HEK293 (cell line): ENCODE measurements around the gene LONP2.
"Not testable (repeated sequence)": the region's sequence is repeated elsewhere in the genome, so short reads cannot be mapped to it uniquely, and the experiment has no call there.

Experiments used
- CTCF ChIA-PET: fragments of 350-600 bp; formaldehyde crosslinking; extraction: SDS; loops from one replicate; lab custom pipeline; 2021; ENCODE audit warnings: antibody characterized with exemption; lab: Yijun Ruan, JAX
- POLR2A ChIA-PET: fragments of 300-600 bp; formaldehyde crosslinking; extraction: SDS; loops from one replicate; lab custom pipeline; 2020; ENCODE audit warnings: antibody characterized with exemption, inconsistent platforms; lab: Yijun Ruan, JAX
- H3K27ac ChIP-seq: fragments of 200-500 bp; sonication (Bioruptor generic); 2 replicates; pipeline ENCODE4 v1.5.1; 2014; ENCODE audit warnings: low read depth, low read length, control low read depth, inconsistent platforms; ENCODE audit errors: extremely low read depth
- H3K36me3 ChIP-seq, 2 experiments: fragments of 200-500 bp in 1 of 2; sonication (Bioruptor generic) in 1 of 2; 1 replicate in 1 of 2; 2 replicates in 1 of 2; pipeline ENCODE4 v1.5.1; 2014 to 2017; ENCODE audit warnings: inconsistent platforms in 2 of 2, low read length in 2 of 2; ENCODE audit not compliant: control insufficient read depth in 2 of 2, insufficient read depth in 1 of 2
- H3K4me1 ChIP-seq: fragments of 200-500 bp; sonication (Bioruptor generic); 2 replicates; pipeline ENCODE4 v1.5.1; 2014; ENCODE audit warnings: mild to moderate bottlenecking, low read length, inconsistent platforms; ENCODE audit not compliant: control insufficient read depth, insufficient read depth
- H3K4me3 ChIP-seq: 2 replicates; pipeline ENCODE4 v1.5.1; 2011; ENCODE audit warnings: low read depth, mild to moderate bottlenecking, control low read depth, low read length, moderate library complexity
- H3K9me3 ChIP-seq: fragments of 200-500 bp; sonication (Bioruptor generic); 2 replicates; pipeline ENCODE4 v1.5.1; 2014; ENCODE audit warnings: low read depth, low read length, inconsistent platforms; ENCODE audit not compliant: control insufficient read depth, insufficient read depth
- HOXC10 ChIP-seq: sonication (generic); formaldehyde crosslinking; IDR thresholded peaks from 2 replicates; pipeline ENCODE4 v1.8.1; 2023; ENCODE audit warnings: mild to moderate bottlenecking, missing genetic modification reagents
- PRDM1 ChIP-seq: fragments of 450-650 bp; formaldehyde crosslinking; IDR thresholded peaks from 2 replicates; pipeline ENCODE4; 2016; ENCODE audit warnings: missing biosample characterization, missing genetic modification characterization
- SALL2 ChIP-seq: fragments of 450-650 bp; formaldehyde crosslinking; IDR thresholded peaks from 2 replicates; pipeline ENCODE4 v1.5.0; 2017; ENCODE audit warnings: missing biosample characterization, mild to moderate bottlenecking, missing genetic modification characterization, borderline replicate concordance
- ZBTB21 ChIP-seq: fragments of 450-650 bp; formaldehyde crosslinking; IDR thresholded peaks from 2 replicates; pipeline ENCODE4 v1.5.1; 2017; ENCODE audit warnings: missing biosample characterization, missing genetic modification characterization
- ZFP3 ChIP-seq: fragments of 450-650 bp; formaldehyde crosslinking; IDR thresholded peaks from 2 replicates; pipeline ENCODE4 v1.5.1; 2016; ENCODE audit warnings: low read depth, missing biosample characterization, missing genetic modification characterization
- ZNF140 ChIP-seq: fragments of 450-650 bp; formaldehyde crosslinking; IDR thresholded peaks from 2 replicates; pipeline ENCODE4 v1.5.1; 2016; ENCODE audit warnings: missing biosample characterization, missing genetic modification characterization
- ZNF146 ChIP-seq: fragments of 450-650 bp; formaldehyde crosslinking; IDR thresholded peaks from 2 replicates; pipeline ENCODE4 v1.5.1; 2016; ENCODE audit warnings: missing biosample characterization, missing genetic modification characterization
- ZNF23 ChIP-seq: fragments of 450-650 bp; formaldehyde crosslinking; IDR thresholded peaks from 2 replicates; pipeline ENCODE4 v1.5.1; 2016; ENCODE audit warnings: missing biosample characterization, missing genetic modification characterization, borderline replicate concordance
- ZNF280D ChIP-seq: fragments of 450-650 bp; formaldehyde crosslinking; IDR thresholded peaks from 2 replicates; pipeline ENCODE4 v1.5.1; 2016; ENCODE audit warnings: missing biosample characterization, missing genetic modification characterization
- ZNF335 ChIP-seq: fragments of 450-650 bp; formaldehyde crosslinking; conservative IDR thresholded peaks from 2 replicates; pipeline ENCODE4 v1.5.1; 2016; ENCODE audit warnings: missing biosample characterization, missing genetic modification characterization
- ZNF501 ChIP-seq: fragments of 450-650 bp; formaldehyde crosslinking; IDR thresholded peaks from 2 replicates; pipeline ENCODE4 v1.5.1; 2016; ENCODE audit warnings: missing biosample characterization, missing genetic modification characterization
- ZNF580 ChIP-seq: fragments of 450-650 bp; formaldehyde crosslinking; IDR thresholded peaks from 2 replicates; pipeline ENCODE4 v1.5.1; 2016; ENCODE audit warnings: missing biosample characterization, missing genetic modification characterization
- ZNF610 ChIP-seq: fragments of 450-650 bp; formaldehyde crosslinking; IDR thresholded peaks from 2 replicates; pipeline ENCODE4 v1.5.1; 2016; ENCODE audit warnings: missing biosample characterization, missing genetic modification characterization, borderline replicate concordance
- ZNF692 ChIP-seq: fragments of 450-650 bp; formaldehyde crosslinking; IDR thresholded peaks from 2 replicates; pipeline ENCODE4 v1.5.1; 2016; ENCODE audit warnings: missing biosample characterization, missing genetic modification characterization
- ZNF701 ChIP-seq: fragments of 450-650 bp; formaldehyde crosslinking; IDR thresholded peaks from 2 replicates; pipeline ENCODE4 v1.5.1; 2016; ENCODE audit warnings: missing biosample characterization, missing genetic modification characterization

Gene LONP2

DNA sequence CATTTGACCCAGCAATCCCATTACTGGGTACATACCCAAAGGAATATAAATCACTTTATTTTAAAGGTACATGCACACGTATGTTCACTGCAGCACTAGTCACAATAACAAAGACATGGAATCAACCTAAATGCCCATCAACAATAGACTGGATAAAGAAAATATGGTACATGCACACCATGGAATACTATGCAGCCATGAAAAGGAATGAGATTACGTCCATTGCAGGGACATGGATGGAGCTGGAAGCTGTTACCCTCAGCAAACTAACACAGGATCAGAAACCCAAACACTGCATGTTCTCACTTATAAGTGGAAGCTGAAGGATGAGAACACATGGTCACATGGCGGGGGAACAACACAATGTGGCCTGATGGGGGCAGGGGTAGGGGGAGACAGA lies 4.0 kb upstream of the LONP2 start:
- H3K9me3 ChIP-seq, H3K36me3 ChIP-seq, H3K4me1 ChIP-seq, H3K27ac ChIP-seq, H3K4me3 ChIP-seq, POLR2A ChIA-PET: not testable (repeated sequence)
- CTCF ChIA-PET: interaction anchor here (0.6 kb wide), 1 partner anchor 9 kb away, joined by 5 read pairs; no protein-coding TSS in a partner anchor
- TF ChIP-seq ZNF146 (tag by site-specific recombination) (peak; percentile 97), ZNF280D (tag by site-specific recombination) (0 out of 2 replicates have a peak, but pooled peaks have one; percentile 33), ZNF580 (tag by site-specific recombination) (peak; percentile 79)

GRCh38 chr16:48244863-48245195 lies 729 bp downstream of the LONP2 start:
- H3K36me3 ChIP-seq: no peaks in the 10 kb centered on the region; a peak in 1 of 3 replicates
- H3K4me1 ChIP-seq: peaks cover 2% of the 10 kb centered on the region
- ChIA-PET POLR2A (no interaction called here), CTCF (interaction anchor here (0.5 to 0.8 kb wide), 3 partner anchors 12 to 796 kb away, joined by 3 to 5 read pairs (median 3); no protein-coding TSS in a partner anchor)
- H3K27ac ChIP-seq: peak overlapping the region; percentile 94
- H3K9me3 ChIP-seq: no peaks in the 10 kb centered on the region
- TF ChIP-seq ZNF692 (tag by site-specific recombination) (no peak), PRDM1 (tag by site-specific recombination) (peak; percentile 99), SALL2 (no peak), ZNF140 (tag by site-specific recombination) (no peak), ZNF335 (tag by site-specific recombination) (peak; percentile 35; the same call in 1 of the 2 replicates)
- H3K4me3 ChIP-seq: peak overlapping the region; percentile 82

- no peaks in the 10 kb centered on the region; a peak in 1 of 3 replicates for H3K36me3 ChIP-seq
- peaks cover 2% of the 10 kb centered on the region for H3K4me1 ChIP-seq
- CTCF ChIA-PET: no interaction called here
- H3K27ac ChIP-seq: no peak overlapping the region
- H3K9me3 ChIP-seq: no peaks in the 10 kb centered on the region
- POLR2A ChIA-PET: no interaction called here
- TF ChIP-seq ZBTB21 (tag by site-specific recombination): no peak
- no peak for TF ChIP-seq HOXC10 (CRISPR knock-in tag)
- no peak for TF ChIP-seq ZNF701 (tag by site-specific recombination)
- TF ChIP-seq ZFP3 (tag by site-specific recombination): no peak
- TF ChIP-seq ZNF692 (tag by site-specific recombination): no peak
- no peak for TF ChIP-seq ZNF23 (tag by site-specific recombination)
- TF ChIP-seq ZNF501 (tag by site-specific recombination): no peak
- TF ChIP-seq ZNF610: no peak
- no peak overlapping the region for H3K4me3 ChIP-seq
These were observed 2.0 kb downstream of the LONP2 start for GRCh38 chr16:48246066-48246465.
